ENCODE measurements around the gene IQCH. TPM values are rescaled to one million over a fixed set of nuclear protein-coding genes. Genes with fewer than 3 reads are reported as not detected.

IQCH gene
- total RNA-seq, 1 experiment from 2014 or later = 1.1 TPM

- Histone ChIP-seq H3K4me1 (ENCODE audit: insufficient read depth, low read length) (peaks cover 6% of the 10 kb centered on the region; the same call in 1 of the 2 replicates), H3K23me2 (ENCODE audit: insufficient read length, low read depth, low read length, poor library complexity, severe bottlenecking) (no peaks in the 10 kb centered on the region), H3K27me3 (ENCODE audit: insufficient read depth, low read length) (no peaks in the 10 kb centered on the region), H3K56ac (ENCODE audit: insufficient read length, low read depth, low read length) (no peak overlapping the region), H4K91ac (ENCODE audit: insufficient read length, low read depth, low read length) (no peak overlapping the region), H2BK5ac (ENCODE audit: insufficient read length, low read length) (no peak overlapping the region), H3K27ac (ENCODE audit: insufficient read length, low read depth, low read length) (no peak overlapping the region), H3K4ac (ENCODE audit: low read depth, low read length) (no peak overlapping the region), H3K9me3 (ENCODE audit: control insufficient read depth, low read depth, low read length) (no peaks in the 10 kb centered on the region), H4K5ac (ENCODE audit: insufficient read length, low read depth, low read length) (no peak overlapping the region), H2BK12ac (ENCODE audit: insufficient read length, low read depth, low read length) (no peak overlapping the region), H2BK20ac (ENCODE audit: low read depth, low read length, poor library complexity, severe bottlenecking) (no peak overlapping the region), H4K8ac (replicated peaks; ENCODE audit: insufficient read length, low read depth, low read length) (no peak overlapping the region), H3K4me2 (ENCODE audit: insufficient read depth, insufficient read length, low read length) (no peak overlapping the region), H3K9ac (ENCODE audit: extremely low read depth, insufficient read length, low read length) (no peak overlapping the region), H2BK15ac (ENCODE audit: low read depth, low read length) (no peak overlapping the region), H3K14ac (ENCODE audit: insufficient read depth, low read length) (no peak overlapping the region), H3K23ac (ENCODE audit: insufficient read length, low read depth, low read length) (no peak overlapping the region), H3K79me2 (ENCODE audit: insufficient read depth, low read length) (no peaks in the 10 kb centered on the region), H4K20me1 (ENCODE audit: control insufficient read depth, insufficient read depth, insufficient read length) (no peaks in the 10 kb centered on the region), H3K18ac (ENCODE audit: insufficient read length, low read depth, low read length) (no peak overlapping the region), H2AK5ac (ENCODE audit: insufficient read length, low read length) (no peak overlapping the region), H3T11ph (ENCODE audit: low read length) (no peak overlapping the region), H2BK120ac (ENCODE audit: low read depth, low read length, poor library complexity, severe bottlenecking) (no peak overlapping the region), H2AFZ (ENCODE audit: low read length) (no peak overlapping the region), H3K79me1 (ENCODE audit: insufficient read depth, low read depth, low read length, poor library complexity, severe bottlenecking) (no peaks in the 10 kb centered on the region)
- H3K9me3 Mint-ChIP-seq = no peaks in the 10 kb centered on the region
- no CpG with 5 or more reads among the region's 9 CpGs for WGBS (ENCODE audit: extremely low coverage, insufficient read length, low lambda C conversion rate)
- H3K36me3 Mint-ChIP-seq (ENCODE audit: insufficient read depth in 1 of 3, low read depth in 3 of 3) = no peaks in the 10 kb centered on the region
- DNase-seq = no peak
- H3K27ac Mint-ChIP-seq = no peak overlapping the region
- H3K27me3 Mint-ChIP-seq (ENCODE audit: low read depth) = no peaks in the 10 kb centered on the region
- no peak overlapping the region for H3K4me3 Mint-ChIP-seq
- TF ChIP-seq CTCF (conservative IDR thresholded peaks at IDR 0.05) = no peak
- peaks cover 14 to 17% of the 10 kb centered on the region in 2 experiments for H3K4me1 Mint-ChIP-seq
These were observed 13.7 kb downstream of the IQCH start for GRCh38 chr15:67267951-67268941.

All from H9 (cell line).